Measurements from ENCODE around the gene EPO.
A peak's percentile ranks its signal among the peaks of the same experiment; 100 is the strongest.
"Not testable (repeated sequence)": the region's sequence is repeated elsewhere in the genome, so short reads cannot be mapped to it uniquely, and the experiment has no call there.

The EPO gene

DNA sequence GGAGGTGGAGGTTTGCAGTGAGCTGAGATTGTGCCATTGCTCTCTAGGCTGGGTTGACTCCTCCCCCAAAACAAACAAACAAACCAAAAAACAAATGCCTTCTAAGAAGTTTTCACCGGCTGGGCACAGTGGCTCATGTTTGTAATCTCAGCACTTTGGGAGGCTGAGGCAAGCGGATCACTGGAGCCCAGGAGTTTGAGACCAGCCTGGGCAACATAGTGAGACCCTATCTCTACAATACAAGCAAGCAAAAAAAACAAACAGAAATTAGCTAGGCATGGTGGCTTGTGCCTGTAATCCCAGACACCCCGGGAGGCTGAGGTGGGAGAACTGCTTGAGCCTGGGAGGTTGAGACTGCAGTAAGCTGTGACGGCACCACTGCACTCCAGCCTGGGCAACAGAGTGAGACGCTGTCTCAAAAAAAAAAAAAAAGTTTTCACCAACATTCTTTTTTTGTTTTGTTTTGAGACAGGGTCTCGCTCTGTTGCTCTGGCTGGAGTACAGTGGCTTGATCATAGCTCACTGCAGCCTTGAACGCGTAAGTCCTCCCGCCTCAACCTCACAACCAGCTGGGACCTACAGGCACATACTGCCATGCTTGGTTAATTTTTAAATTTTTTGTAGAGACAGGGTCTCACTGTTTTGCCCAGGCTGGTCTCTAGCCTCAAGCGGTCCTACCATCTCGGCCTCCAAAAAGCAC lies 11.8 kb downstream of the EPO start:
- Mint-ChIP-seq H3K4me3 (no peak overlapping the region), H3K36me3 (no peaks in the 10 kb centered on the region), H3K27me3 (peaks cover 3% of the 10 kb centered on the region), H3K27ac (no peak overlapping the region), H3K4me1 (ENCODE audit: low read depth) (peaks cover 6% of the 10 kb centered on the region), H3K9me3 (ENCODE audit: low read depth) (no peaks in the 10 kb centered on the region)

DNA sequence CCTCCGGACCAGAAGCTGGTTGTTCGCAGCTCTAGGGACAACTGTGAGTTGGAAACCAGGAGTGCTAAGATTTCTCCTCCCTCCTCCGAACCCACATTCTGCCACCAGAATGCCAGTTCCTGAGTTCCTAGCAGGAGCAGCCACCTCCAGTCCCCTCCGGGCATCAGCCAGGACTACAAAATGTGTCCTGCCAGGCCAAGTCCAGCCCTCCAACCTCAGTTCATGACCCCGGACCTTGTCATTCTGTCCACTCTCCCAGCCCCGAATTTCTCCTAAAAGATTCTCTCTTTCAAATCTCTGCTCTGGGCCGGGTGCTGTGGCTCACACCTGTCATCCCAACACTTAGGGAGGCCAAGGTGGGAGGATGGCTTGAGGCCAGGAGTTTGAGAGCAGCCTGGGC lies 15.5 kb downstream of the EPO start:
- no peaks in the 10 kb centered on the region for H3K9me3 Mint-ChIP-seq (ENCODE audit: low read depth)
- H3K27me3 Mint-ChIP-seq, result no peaks in the 10 kb centered on the region
- peaks cover 6% of the 10 kb centered on the region for H3K4me1 Mint-ChIP-seq (ENCODE audit: low read depth)
- no peaks in the 10 kb centered on the region for H3K36me3 Mint-ChIP-seq
- no peak overlapping the region for H3K27ac Mint-ChIP-seq
- H3K4me3 Mint-ChIP-seq, result no peak overlapping the region

DNA sequence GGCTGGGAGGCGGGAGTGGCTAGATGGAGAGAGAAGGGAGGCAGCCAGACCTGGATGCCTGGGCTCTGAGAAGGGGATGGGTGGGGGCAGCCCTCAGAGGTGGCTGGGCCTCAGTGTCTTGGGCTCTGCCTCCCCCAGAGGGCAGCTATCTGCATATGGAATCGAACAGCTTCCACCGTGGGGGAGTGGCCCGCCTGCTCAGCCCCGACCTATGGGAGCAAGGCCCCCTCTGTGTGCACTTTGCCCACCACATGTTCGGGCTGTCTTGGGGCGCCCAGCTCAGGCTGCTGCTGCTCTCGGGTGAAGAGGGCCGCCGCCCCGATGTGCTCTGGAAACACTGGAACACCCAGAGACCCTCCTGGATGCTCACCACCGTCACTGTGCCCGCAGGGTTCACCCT lies 16.4 kb downstream of the EPO start:
- Mint-ChIP-seq H3K27ac (no peak overlapping the region), H3K9me3 (ENCODE audit: low read depth) (no peaks in the 10 kb centered on the region), H3K36me3 (no peaks in the 10 kb centered on the region), H3K4me1 (ENCODE audit: low read depth) (peaks cover 6% of the 10 kb centered on the region), H3K27me3 (no peaks in the 10 kb centered on the region), H3K4me3 (no peak overlapping the region)

DNA sequence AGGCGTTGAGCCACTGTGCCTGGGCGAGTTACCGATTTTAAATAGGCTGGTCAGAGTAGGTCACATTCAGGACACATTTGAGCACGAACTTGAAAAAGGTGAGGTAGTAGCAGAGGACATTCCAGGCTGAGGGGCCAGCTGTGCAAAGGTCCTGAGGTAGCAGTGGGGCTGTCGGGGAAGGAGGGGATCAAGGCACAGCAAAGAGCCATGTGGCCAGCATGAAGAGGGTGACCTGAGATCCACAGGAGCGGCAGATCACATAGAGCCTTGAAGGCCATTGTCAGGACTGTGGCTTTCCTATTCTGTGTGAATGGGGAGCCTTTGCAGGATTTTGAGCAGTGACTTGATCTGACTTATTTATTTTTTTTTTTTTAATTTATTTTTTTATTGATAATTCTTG lies 19.7 kb downstream of the EPO start:
- no peaks in the 10 kb centered on the region for H3K4me1 Mint-ChIP-seq (ENCODE audit: low read depth)
- H3K27ac Mint-ChIP-seq, result no peak overlapping the region
- no peak overlapping the region for H3K4me3 Mint-ChIP-seq
- H3K36me3 Mint-ChIP-seq, result no peaks in the 10 kb centered on the region
- H3K9me3 Mint-ChIP-seq (ENCODE audit: low read depth), result no peaks in the 10 kb centered on the region
- H3K27me3 Mint-ChIP-seq, result no peaks in the 10 kb centered on the region

DNA sequence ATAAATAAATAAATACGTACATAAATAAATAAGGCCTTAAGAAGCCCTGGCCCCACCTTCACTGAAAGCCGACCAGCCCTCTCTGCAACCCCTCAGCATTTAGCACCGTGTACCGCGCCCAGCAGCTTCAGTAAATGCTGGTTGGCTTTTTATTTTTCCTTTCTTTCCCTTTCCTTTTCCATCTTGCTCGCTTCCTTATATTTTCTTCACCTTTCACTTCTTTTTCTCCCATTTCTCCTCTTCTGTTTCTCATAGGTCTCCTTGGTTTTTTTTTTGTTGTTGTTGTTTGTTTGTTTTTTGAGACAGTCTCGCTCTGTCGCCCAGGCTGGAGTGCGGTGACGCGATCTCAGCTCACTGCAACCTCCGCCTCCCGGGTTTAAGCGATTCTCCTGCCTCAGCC lies 24.3 kb downstream of the EPO start:
- no peaks in the 10 kb centered on the region for H3K36me3 Mint-ChIP-seq
- no peak overlapping the region for H3K27ac Mint-ChIP-seq
- no peaks in the 10 kb centered on the region for H3K9me3 Mint-ChIP-seq (ENCODE audit: low read depth)
- H3K27me3 Mint-ChIP-seq, result peaks cover 2% of the 10 kb centered on the region
- H3K4me3 Mint-ChIP-seq, result no peak overlapping the region
- H3K4me1 Mint-ChIP-seq (ENCODE audit: low read depth), result no peaks in the 10 kb centered on the region

DNA sequence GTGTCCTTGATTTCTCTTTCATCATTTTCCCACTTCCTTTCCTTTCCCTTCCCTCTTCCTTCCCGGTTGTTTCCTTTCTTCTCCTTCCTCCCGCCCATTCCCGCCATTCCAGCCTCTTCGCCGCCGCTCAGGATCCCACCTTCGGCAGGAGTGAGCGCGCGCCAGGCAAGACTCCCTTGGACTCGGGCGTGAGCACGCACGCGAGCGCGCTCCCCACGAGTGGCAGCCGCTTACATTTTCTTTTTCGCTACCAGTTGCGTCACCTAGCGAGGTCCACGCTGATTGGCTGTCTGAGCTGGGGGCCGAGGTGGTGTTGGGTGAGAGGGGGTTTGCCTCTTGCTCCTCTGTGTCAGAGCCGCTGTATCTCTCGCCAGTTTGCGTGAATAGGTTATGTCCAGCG lies 24.9 kb downstream of the EPO start:
- Mint-ChIP-seq H3K27me3 (peaks cover 2% of the 10 kb centered on the region), H3K4me3 (peak overlapping the region; percentile 69), H3K36me3 (no peaks in the 10 kb centered on the region), H3K9me3 (ENCODE audit: low read depth) (no peaks in the 10 kb centered on the region), H3K27ac (no peak overlapping the region), H3K4me1 (ENCODE audit: low read depth) (no peaks in the 10 kb centered on the region)

DNA sequence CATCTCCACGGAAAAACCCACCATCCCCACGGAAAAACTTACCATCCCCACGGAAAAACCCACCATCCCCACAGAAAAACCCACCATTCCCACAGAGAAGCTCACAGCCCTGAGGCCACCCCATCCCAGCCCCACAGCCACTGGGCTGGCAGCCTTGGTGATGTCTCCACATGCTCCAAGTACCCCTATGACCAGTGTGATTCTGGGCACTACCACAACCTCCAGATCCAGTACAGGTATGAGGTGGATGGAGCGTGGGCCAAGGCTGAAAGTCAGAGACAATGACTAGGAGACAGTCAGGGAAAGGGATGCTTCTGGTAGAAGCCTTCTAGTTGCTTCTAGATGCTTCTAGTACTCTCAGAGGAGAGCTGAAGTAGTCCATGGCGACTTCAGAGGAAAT lies 32.7 kb downstream of the EPO start:
- Mint-ChIP-seq H3K4me1 (ENCODE audit: low read depth) (no peaks in the 10 kb centered on the region), H3K4me3 (no peak overlapping the region), H3K27me3 (peaks cover 9% of the 10 kb centered on the region), H3K36me3 (no peaks in the 10 kb centered on the region), H3K27ac (no peak overlapping the region), H3K9me3 (ENCODE audit: low read depth) (no peaks in the 10 kb centered on the region)

DNA sequence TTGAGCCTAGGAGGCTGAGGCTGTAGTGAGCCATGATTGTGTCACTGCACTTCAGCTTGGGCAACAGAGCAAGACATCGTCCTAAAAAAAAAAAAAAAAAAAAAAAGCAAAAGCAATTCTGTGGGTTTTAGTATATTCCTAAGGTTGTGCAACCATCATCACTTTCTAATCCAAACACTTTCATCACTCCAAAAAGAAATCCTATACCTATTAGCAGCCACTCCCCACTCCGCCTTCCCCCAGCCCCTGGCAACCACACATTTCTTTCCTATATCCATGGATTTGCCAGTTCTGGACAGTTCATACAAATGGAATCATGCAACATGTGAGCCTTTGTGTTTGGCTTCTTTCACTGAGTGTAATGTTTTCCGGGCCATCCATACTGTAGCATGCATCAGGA lies 33.5 kb downstream of the EPO start:
- Mint-ChIP-seq H3K4me1 (ENCODE audit: low read depth) (no peaks in the 10 kb centered on the region), H3K36me3 (no peaks in the 10 kb centered on the region), H3K27me3 (peaks cover 7% of the 10 kb centered on the region), H3K9me3 (ENCODE audit: low read depth) (no peaks in the 10 kb centered on the region), H3K27ac (no peak overlapping the region), H3K4me3 (no peak overlapping the region)

DNA sequence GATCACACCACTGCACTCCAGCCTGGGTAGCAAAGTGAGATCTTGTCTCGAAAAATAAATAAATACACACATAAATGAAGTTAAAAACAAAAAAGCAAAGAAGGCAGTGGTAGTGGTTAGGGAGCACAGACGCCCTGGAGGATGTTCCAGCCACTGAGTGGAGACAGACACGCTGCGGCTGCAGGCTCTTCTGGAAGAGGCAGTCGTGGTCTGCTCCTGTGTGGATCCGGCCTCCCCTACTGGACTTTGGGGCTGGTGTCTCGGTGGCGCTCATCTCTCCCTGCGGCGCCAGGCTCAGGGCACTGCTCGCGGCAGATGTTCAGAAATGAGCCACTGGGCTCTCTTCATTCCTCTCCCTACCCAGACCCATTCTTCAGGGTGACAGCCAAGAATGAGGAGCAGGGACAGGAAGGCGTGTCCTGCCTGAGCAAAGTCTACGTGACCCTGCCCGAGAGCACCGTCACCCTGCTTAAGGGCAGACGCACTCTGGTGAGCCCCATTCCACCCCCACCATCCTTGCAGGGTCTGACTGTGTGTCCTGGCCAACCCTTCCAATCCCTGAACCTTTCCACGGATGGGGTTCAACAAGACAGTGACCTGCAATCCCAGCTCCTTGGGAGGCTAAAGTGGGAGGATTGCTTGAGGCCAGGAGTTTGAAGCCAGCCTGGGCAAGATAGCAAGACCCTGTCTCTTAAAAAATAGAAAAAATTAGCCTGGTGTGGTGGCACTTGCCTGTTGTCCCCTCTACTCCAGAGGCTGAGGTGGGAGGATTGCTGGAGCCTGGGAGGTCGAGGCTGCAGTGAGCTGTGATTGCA lies 39.3 kb downstream of the EPO start:
- no peaks in the 10 kb centered on the region for H3K27me3 Mint-ChIP-seq
- no peak overlapping the region for H3K27ac Mint-ChIP-seq
- H3K4me3 Mint-ChIP-seq, result no peak overlapping the region
- H3K9me3 Mint-ChIP-seq (ENCODE audit: low read depth), result no peaks in the 10 kb centered on the region
- no peaks in the 10 kb centered on the region for H3K4me1 Mint-ChIP-seq (ENCODE audit: low read depth)
- H3K36me3 Mint-ChIP-seq, result no peaks in the 10 kb centered on the region

DNA sequence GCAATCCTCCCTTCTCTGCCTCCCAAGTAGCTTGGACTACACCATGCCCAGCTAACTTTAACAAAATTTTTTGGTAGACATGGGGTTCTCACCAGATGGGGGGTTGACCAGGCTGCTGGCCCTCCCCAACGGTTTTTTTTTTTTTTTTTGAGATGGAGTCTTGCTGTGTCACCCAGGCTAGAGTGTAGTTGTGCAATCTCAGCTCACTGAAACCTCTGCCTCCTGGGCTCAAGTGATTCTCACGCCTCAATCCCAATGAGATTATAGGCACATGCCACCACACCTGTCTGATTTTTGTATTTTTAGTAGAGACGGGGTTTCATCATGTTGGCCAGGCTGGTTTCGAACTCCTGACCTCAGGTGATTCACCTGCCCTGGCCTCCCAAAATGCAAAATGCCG lies 42.6 kb downstream of the EPO start:
- H3K4me1 Mint-ChIP-seq (ENCODE audit: low read depth); H3K4me3 Mint-ChIP-seq; H3K27me3 Mint-ChIP-seq: not testable (repeated sequence)

DNA sequence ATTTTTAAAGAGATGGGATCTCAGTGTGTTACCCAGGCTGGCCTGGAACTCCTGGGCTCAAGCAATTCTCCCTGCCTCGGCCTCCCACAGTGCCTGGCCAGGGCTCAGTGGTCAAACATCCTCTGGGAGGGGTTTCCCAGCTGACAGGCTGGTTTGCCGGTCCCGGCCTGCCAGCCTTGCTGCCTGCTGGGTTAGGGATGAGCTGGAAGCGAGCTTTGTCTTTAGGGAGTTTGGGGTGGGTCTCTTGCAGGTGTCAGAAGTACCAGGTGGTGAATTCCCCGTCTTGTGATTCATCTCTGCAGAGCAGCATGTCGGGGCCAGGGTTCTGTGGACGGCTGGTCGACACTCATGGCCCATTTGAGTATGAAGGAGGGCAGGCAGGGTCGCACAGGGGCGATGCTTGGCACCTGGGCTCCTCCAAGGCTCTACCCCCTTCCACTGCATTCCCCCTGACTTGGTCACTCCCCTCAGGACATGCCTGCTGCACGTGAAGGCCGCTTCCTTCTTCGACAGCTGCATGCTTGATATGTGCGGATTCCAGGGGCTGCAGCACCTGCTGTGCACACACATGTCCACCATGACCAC lies 43.4 kb downstream of the EPO start:
- Mint-ChIP-seq H3K9me3 (ENCODE audit: low read depth) (no peaks in the 10 kb centered on the region), H3K27me3 (peaks cover 2% of the 10 kb centered on the region), H3K36me3 (no peaks in the 10 kb centered on the region), H3K4me3 (no peak overlapping the region), H3K27ac (no peak overlapping the region), H3K4me1 (ENCODE audit: low read depth) (no peaks in the 10 kb centered on the region)

More for the DNA sequence above, 42.6 kb downstream of the EPO start:
- not testable (repeated sequence) for H3K9me3 Mint-ChIP-seq (ENCODE audit: low read depth); H3K27ac Mint-ChIP-seq; H3K36me3 Mint-ChIP-seq

DNA sequence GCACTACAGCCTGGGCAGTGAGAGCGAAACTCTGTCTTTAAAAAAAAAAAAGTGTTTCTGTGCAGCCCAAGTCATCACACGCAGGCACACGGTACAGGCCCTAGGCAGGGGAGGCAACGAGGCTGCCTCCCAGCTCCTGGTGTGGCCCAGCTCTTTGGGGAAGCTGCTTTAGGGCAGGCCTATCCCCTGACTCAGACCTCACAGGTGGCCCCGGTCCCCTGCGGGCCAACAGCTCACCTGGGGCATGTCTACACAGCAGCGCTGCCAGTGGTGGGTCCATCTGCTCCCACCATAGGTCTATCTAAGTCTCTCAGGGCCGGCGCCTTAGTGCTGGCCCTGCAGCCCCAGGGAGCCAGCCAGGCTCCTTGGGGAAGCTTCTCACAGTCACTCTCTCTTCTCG lies 44.6 kb downstream of the EPO start:
- Mint-ChIP-seq H3K9me3 (ENCODE audit: low read depth) (no peaks in the 10 kb centered on the region), H3K27me3 (peaks cover 4% of the 10 kb centered on the region), H3K36me3 (no peaks in the 10 kb centered on the region), H3K4me3 (no peak overlapping the region), H3K4me1 (ENCODE audit: low read depth) (no peaks in the 10 kb centered on the region), H3K27ac (no peak overlapping the region)

DNA sequence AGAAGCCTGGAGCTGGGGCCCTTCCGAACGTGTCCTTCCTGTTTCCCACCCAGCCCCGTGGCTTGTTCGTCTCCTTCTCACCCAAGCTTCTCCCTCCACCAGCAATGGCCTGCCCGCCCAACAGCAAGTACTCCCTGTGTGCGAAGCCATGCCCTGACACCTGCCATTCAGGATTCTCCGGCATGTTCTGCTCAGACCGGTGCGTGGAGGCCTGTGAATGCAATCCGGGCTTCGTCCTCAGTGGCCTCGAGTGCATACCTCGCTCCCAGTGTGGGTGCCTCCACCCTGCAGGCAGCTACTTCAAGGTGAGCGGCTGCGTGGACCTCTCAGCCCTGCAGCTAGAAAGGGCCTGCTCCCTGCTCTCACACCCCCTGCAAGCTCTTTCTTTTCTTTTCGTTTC lies 45.0 kb downstream of the EPO start:
- Mint-ChIP-seq H3K36me3 (no peaks in the 10 kb centered on the region), H3K27ac (no peak overlapping the region), H3K27me3 (peaks cover 4% of the 10 kb centered on the region), H3K4me1 (ENCODE audit: low read depth) (no peaks in the 10 kb centered on the region), H3K9me3 (ENCODE audit: low read depth) (no peaks in the 10 kb centered on the region), H3K4me3 (no peak overlapping the region)

DNA sequence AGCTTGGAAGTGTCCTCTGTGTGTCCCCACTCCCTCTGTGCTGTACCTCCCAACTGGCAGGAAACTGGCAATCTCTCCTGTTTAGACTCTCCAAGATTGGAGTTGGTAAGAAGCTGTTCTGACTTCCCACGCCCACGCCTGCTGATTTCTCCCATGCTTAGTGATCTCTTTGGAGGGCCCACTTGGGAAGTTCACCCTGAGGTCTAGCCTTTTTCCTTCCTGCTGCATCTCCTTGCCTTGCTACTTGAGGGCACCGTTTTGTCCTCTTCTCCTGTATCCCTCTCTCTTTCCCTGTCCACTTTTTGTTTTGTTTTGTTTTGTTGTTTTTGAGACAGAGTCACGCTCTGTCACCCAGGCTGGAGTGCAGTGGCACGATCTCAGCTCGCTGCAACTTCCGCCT lies 48.5 kb downstream of the EPO start:
- Mint-ChIP-seq H3K27ac (no peak overlapping the region), H3K4me1 (ENCODE audit: low read depth) (no peaks in the 10 kb centered on the region), H3K36me3 (no peaks in the 10 kb centered on the region), H3K9me3 (ENCODE audit: low read depth) (no peaks in the 10 kb centered on the region), H3K4me3 (no peak overlapping the region), H3K27me3 (peaks cover 4% of the 10 kb centered on the region)

Data from activated naive CD8-positive, alpha-beta T cell (primary cell).